IMR-90 (cell line): ENCODE measurements around the gene LRRC56.

Experiments used
- CEBPB ChIP-seq: IDR thresholded peaks from 2 replicates; pipeline ENCODE4 v1.6.1; 2012; ENCODE audit warnings: low read depth, low read length, improper control_type of control experiment
- ELK1 ChIP-seq: fragments of 150-350 bp; IDR thresholded peaks from 2 replicates; pipeline ENCODE4 v1.6.1; 2016; ENCODE audit warnings: low read depth, mild to moderate bottlenecking, low read length, moderate library complexity, borderline replicate concordance
- FOS ChIP-seq: fragments of 150-350 bp; IDR thresholded peaks from 2 replicates; pipeline ENCODE4 v1.6.1; 2016; ENCODE audit warnings: low read depth, low read length
- MXI1 ChIP-seq: IDR thresholded peaks from 2 replicates; pipeline ENCODE4 v1.6.1; 2012; ENCODE audit warnings: low read depth, mild to moderate bottlenecking, low read length, moderate library complexity, borderline replicate concordance
- POLR2A ChIP-seq: IDR thresholded peaks from 2 replicates; pipeline ENCODE4 v1.6.1; 2012; ENCODE audit warnings: mild to moderate bottlenecking, low read depth, low read length
- RAD21 ChIP-seq: IDR thresholded peaks from 2 replicates; pipeline ENCODE4 v1.6.1; 2012; ENCODE audit warnings: low read length, improper control_type of control experiment
- RCOR1 ChIP-seq: IDR thresholded peaks from 2 replicates; pipeline ENCODE4 v1.6.1; 2012; ENCODE audit warnings: mild to moderate bottlenecking, low read length, improper control_type of control experiment; ENCODE audit not compliant: insufficient replicate concordance
- TF ChIP-seq, protein P1 (sequence below): conservative IDR thresholded peaks from 2 replicates; pipeline ENCODE4 v1.5.1; 2012; ENCODE audit warnings: mild to moderate bottlenecking, low read depth, low read length, improper control_type of control experiment

GRCh38 chr11:531919-532526 lies 5.3 kb upstream of the LRRC56 start:
- TF ChIP-seq MXI1 = no peak
- TF ChIP-seq, protein P1, sequence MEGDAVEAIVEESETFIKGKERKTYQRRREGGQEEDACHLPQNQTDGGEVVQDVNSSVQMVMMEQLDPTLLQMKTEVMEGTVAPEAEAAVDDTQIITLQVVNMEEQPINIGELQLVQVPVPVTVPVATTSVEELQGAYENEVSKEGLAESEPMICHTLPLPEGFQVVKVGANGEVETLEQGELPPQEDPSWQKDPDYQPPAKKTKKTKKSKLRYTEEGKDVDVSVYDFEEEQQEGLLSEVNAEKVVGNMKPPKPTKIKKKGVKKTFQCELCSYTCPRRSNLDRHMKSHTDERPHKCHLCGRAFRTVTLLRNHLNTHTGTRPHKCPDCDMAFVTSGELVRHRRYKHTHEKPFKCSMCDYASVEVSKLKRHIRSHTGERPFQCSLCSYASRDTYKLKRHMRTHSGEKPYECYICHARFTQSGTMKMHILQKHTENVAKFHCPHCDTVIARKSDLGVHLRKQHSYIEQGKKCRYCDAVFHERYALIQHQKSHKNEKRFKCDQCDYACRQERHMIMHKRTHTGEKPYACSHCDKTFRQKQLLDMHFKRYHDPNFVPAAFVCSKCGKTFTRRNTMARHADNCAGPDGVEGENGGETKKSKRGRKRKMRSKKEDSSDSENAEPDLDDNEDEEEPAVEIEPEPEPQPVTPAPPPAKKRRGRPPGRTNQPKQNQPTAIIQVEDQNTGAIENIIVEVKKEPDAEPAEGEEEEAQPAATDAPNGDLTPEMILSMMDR = no peak
- no peak for TF ChIP-seq RAD21
- TF ChIP-seq CEBPB = no peak
- no peak for TF ChIP-seq ELK1
- TF ChIP-seq RCOR1 = no peak
- TF ChIP-seq FOS = no peak
- no peak for TF ChIP-seq POLR2A
